ENCODE measurements around the gene MAPKBP1.

The MAPKBP1 gene

GRCh38 chr15:41777421-41777973, 3.2 kb downstream of the MAPKBP1 start:
- Histone ChIP-seq H3K27me3 (ENCODE audit: control insufficient read depth, insufficient read depth, low read length) (no peaks in the 10 kb centered on the region), H3K9ac (no peak overlapping the region), H3K9me3 (ENCODE audit: control insufficient read depth, low read length) (no peaks in the 10 kb centered on the region), H3K4me3 (ENCODE audit: low read depth, low read length) (no peak overlapping the region), H3K27ac (no peak overlapping the region), H3K36me3 (ENCODE audit: control insufficient read depth, insufficient read depth, low read length) (no peaks in the 10 kb centered on the region), H3K4me1 (peaks cover 3% of the 10 kb centered on the region), H3K4me2 (ENCODE audit: low read length) (no peak overlapping the region), H2AFZ (no peak overlapping the region), H3K79me2 (peaks cover 9% of the 10 kb centered on the region)
- TF ChIP-seq, protein P1, sequence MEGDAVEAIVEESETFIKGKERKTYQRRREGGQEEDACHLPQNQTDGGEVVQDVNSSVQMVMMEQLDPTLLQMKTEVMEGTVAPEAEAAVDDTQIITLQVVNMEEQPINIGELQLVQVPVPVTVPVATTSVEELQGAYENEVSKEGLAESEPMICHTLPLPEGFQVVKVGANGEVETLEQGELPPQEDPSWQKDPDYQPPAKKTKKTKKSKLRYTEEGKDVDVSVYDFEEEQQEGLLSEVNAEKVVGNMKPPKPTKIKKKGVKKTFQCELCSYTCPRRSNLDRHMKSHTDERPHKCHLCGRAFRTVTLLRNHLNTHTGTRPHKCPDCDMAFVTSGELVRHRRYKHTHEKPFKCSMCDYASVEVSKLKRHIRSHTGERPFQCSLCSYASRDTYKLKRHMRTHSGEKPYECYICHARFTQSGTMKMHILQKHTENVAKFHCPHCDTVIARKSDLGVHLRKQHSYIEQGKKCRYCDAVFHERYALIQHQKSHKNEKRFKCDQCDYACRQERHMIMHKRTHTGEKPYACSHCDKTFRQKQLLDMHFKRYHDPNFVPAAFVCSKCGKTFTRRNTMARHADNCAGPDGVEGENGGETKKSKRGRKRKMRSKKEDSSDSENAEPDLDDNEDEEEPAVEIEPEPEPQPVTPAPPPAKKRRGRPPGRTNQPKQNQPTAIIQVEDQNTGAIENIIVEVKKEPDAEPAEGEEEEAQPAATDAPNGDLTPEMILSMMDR (IDR thresholded peaks at IDR 0.05) = no peak

DNA sequence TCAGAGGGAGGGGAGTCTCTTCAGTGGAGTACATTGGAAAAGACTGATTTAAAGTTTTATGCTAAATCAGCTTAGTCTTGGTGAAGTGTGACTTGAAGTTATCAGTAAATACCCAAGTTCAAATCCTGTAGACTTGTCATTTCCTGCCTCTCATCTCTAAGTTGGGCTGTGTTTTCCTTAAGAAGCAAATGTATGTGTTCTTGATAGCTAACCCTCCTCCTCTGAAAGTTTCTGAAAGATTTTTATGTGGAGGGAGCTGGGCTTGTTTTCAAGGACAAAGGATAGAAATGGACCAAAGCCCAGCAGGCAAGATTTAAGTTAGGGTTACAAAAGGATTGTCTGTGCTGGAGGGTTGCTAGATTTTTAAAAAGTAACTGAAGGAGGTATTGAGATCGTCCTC, 4.2 kb downstream of the MAPKBP1 start:
- no peaks in the 10 kb centered on the region for H3K36me3 ChIP-seq (ENCODE audit: control insufficient read depth, insufficient read depth, low read length)
- no peak overlapping the region for H3K27ac ChIP-seq
- H2AFZ ChIP-seq = no peak overlapping the region
- no peaks in the 10 kb centered on the region for H3K9me3 ChIP-seq (ENCODE audit: control insufficient read depth, low read length)
- peaks cover 3% of the 10 kb centered on the region for H3K4me1 ChIP-seq
- no peak overlapping the region for H3K4me2 ChIP-seq (ENCODE audit: low read length)
- no peak overlapping the region for H3K4me3 ChIP-seq (ENCODE audit: low read depth, low read length)
- TF ChIP-seq, protein P1 (IDR thresholded peaks at IDR 0.05) = no peak
- no peak overlapping the region for H3K9ac ChIP-seq
- peaks cover 12% of the 10 kb centered on the region for H3K79me2 ChIP-seq
- no peaks in the 10 kb centered on the region for H3K27me3 ChIP-seq (ENCODE audit: control insufficient read depth, insufficient read depth, low read length)

GRCh38 chr15:41779662-41780157, 5.4 kb downstream of the MAPKBP1 start:
- peaks cover 15% of the 10 kb centered on the region for H3K79me2 ChIP-seq
- no peaks in the 10 kb centered on the region for H3K27me3 ChIP-seq (ENCODE audit: control insufficient read depth, insufficient read depth, low read length)
- no peak overlapping the region for H3K4me2 ChIP-seq (ENCODE audit: low read length)
- H2AFZ ChIP-seq = no peak overlapping the region
- H3K27ac ChIP-seq = no peak overlapping the region
- TF ChIP-seq, protein P1 (IDR thresholded peaks at IDR 0.05) = no peak
- H3K4me1 ChIP-seq = peaks cover 3% of the 10 kb centered on the region
- H3K36me3 ChIP-seq (ENCODE audit: control insufficient read depth, insufficient read depth, low read length) = no peaks in the 10 kb centered on the region
- H3K4me3 ChIP-seq (ENCODE audit: low read depth, low read length) = no peak overlapping the region
- no peaks in the 10 kb centered on the region for H3K9me3 ChIP-seq (ENCODE audit: control insufficient read depth, low read length)
- H3K9ac ChIP-seq = no peak overlapping the region

- Histone ChIP-seq H3K79me2 (peaks cover 15% of the 10 kb centered on the region), H3K4me3 (ENCODE audit: low read depth, low read length) (no peak overlapping the region), H3K4me2 (ENCODE audit: low read length) (no peak overlapping the region), H3K36me3 (ENCODE audit: control insufficient read depth, insufficient read depth, low read length) (no peaks in the 10 kb centered on the region), H2AFZ (no peak overlapping the region), H3K27ac (no peak overlapping the region), H3K9me3 (ENCODE audit: control insufficient read depth, low read length) (no peaks in the 10 kb centered on the region), H3K4me1 (peaks cover 3% of the 10 kb centered on the region), H3K27me3 (ENCODE audit: control insufficient read depth, insufficient read depth, low read length) (no peaks in the 10 kb centered on the region), H3K9ac (no peak overlapping the region)
- TF ChIP-seq, protein P1 (IDR thresholded peaks at IDR 0.05) = no peak
Measured at GRCh38 chr15:41780266-41780665, 6.0 kb downstream of the MAPKBP1 start.

DNA sequence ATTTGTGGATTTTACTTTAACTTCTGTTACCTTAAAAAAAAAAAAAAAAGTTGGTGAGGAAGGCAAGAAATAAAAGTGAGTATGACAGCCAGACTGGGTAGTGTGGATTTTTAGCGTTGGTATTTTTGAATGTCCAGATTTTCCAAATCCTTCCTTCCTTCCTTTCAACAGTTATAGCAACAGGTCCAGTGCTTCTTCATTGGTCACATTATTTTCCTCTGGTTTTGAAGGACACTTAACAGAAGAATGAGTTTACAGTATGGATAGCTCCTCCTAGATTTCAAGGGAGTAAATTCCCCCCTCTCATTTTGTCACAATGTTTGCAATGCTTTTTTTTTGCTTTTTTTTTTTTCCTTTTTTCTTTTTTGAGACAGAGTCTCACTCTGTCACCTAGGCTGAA, 6.4 kb downstream of the MAPKBP1 start:
- H3K27me3 ChIP-seq (ENCODE audit: control insufficient read depth, insufficient read depth, low read length) = no peaks in the 10 kb centered on the region
- no peaks in the 10 kb centered on the region for H3K36me3 ChIP-seq (ENCODE audit: control insufficient read depth, insufficient read depth, low read length)
- H3K4me3 ChIP-seq (ENCODE audit: low read depth, low read length) = no peak overlapping the region
- peaks cover 16% of the 10 kb centered on the region for H3K79me2 ChIP-seq
- H3K4me1 ChIP-seq = peaks cover 3% of the 10 kb centered on the region
- no peaks in the 10 kb centered on the region for H3K9me3 ChIP-seq (ENCODE audit: control insufficient read depth, low read length)
- no peak overlapping the region for H3K9ac ChIP-seq
- TF ChIP-seq, protein P1 (IDR thresholded peaks at IDR 0.05) = no peak
- H3K27ac ChIP-seq = no peak overlapping the region
- no peak overlapping the region for H3K4me2 ChIP-seq (ENCODE audit: low read length)
- H2AFZ ChIP-seq = no peak overlapping the region

Measured in parathyroid adenoma (tissue), 2 donors.